ENCODE results near the gene DNER. TPM values are rescaled to one million over a fixed set of nuclear protein-coding genes. Genes with fewer than 3 reads are reported as not detected.

DNER gene
- polyA plus RNA-seq, 2 of the 4 experiments (the other 2 are of a cell fraction): 0.34 to 4.2 TPM

- no peak for FAIRE-seq
- no peak for DNase-seq (ENCODE audit: low read depth in 1 of 2, low spot score in 1 of 2)
- TF ChIP-seq, protein P1, sequence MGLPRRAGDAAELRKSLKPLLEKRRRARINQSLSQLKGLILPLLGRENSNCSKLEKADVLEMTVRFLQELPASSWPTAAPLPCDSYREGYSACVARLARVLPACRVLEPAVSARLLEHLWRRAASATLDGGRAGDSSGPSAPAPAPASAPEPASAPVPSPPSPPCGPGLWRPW (IDR thresholded peaks at IDR 0.05): no peak
- TF ChIP-seq SMC3 (IDR thresholded peaks at IDR 0.05): no peak
- no peak for TF ChIP-seq CHD4 (IDR thresholded peaks at IDR 0.05; ENCODE audit: borderline replicate concordance)
- TF ChIP-seq PHF8 (IDR thresholded peaks at IDR 0.05; ENCODE audit: borderline replicate concordance, low read depth): no peak
- ChIA-PET CTCF (interaction anchor here (0.6 kb wide), 1 partner anchor 602 kb away, joined by 3 read pairs; no protein-coding TSS in a partner anchor), POLR2A (no interaction called here)
- WGBS (ENCODE audit: missing lambda C conversion rate): 81% methylated on average over 7 of the region's 7 CpGs
- Histone ChIP-seq H3K27ac (no peak overlapping the region), H3K4me3 (no peak overlapping the region), H3K4me1 (no peaks in the 10 kb centered on the region), H3K9me3 (no peaks in the 10 kb centered on the region), H3K4me2 (no peak overlapping the region)
- ATAC-seq: no peak
Observed at GRCh38 chr2:229335330-229335729, 379.0 kb downstream of the DNER start.

- no peak for ATAC-seq
- FAIRE-seq: no peak
- Histone ChIP-seq H3K4me2 (no peak overlapping the region), H3K4me3 (no peak overlapping the region), H3K9me3 (no peaks in the 10 kb centered on the region), H3K27ac (no peak overlapping the region), H3K4me1 (no peaks in the 10 kb centered on the region)
- DNase-seq (ENCODE audit: low read depth in 1 of 2, low spot score in 1 of 2): no peak
- WGBS (ENCODE audit: missing lambda C conversion rate): 43% methylated on average over 5 of the region's 5 CpGs
- TF ChIP-seq NFE2L2 (conservative IDR thresholded peaks at IDR 0.05; ENCODE audit: low read length): no peak
- no peak for TF ChIP-seq RFX5 (IDR thresholded peaks at IDR 0.05)
- no peak for TF ChIP-seq HOXB13 (CRISPR knock-in tag; IDR thresholded peaks at IDR 0.05; ENCODE audit: low read depth)
- no peak for TF ChIP-seq MAX (IDR thresholded peaks at IDR 0.05)
- TF ChIP-seq CBX2 (IDR thresholded peaks at IDR 0.05; ENCODE audit: borderline replicate concordance, low read depth): no peak
- TF ChIP-seq HDAC2 (IDR thresholded peaks at IDR 0.05): no peak
- TF ChIP-seq, protein P2, sequence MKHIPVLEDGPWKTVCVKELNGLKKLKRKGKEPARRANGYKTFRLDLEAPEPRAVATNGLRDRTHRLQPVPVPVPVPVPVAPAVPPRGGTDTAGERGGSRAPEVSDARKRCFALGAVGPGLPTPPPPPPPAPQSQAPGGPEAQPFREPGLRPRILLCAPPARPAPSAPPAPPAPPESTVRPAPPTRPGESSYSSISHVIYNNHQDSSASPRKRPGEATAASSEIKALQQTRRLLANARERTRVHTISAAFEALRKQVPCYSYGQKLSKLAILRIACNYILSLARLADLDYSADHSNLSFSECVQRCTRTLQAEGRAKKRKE (CRISPR knock-in tag; IDR thresholded peaks at IDR 0.05; ENCODE audit: low read depth): no peak
- no peak for TF ChIP-seq ZC3H11A (IDR thresholded peaks at IDR 0.05)
- no peak for TF ChIP-seq HOXB5 (CRISPR knock-in tag; IDR thresholded peaks at IDR 0.05)
- TF ChIP-seq POLR2A (IDR thresholded peaks at IDR 0.05; ENCODE audit: low read length): no peak
- no peak for TF ChIP-seq HOXA7 (CRISPR knock-in tag; IDR thresholded peaks at IDR 0.05)
- TF ChIP-seq JUNB (IDR thresholded peaks at IDR 0.05): no peak
- no peak for TF ChIP-seq ZNF302 (CRISPR knock-in tag; IDR thresholded peaks at IDR 0.05)
- no peak for TF ChIP-seq ESRRA (IDR thresholded peaks at IDR 0.05; ENCODE audit: borderline replicate concordance, low read length)
- TF ChIP-seq, protein P1 (IDR thresholded peaks at IDR 0.05): no peak
- CTCF ChIA-PET: interaction anchor here (1.6 kb wide), 1 partner anchor 12 kb away, joined by 6 read pairs; no protein-coding TSS in a partner anchor
- POLR2A ChIA-PET: no interaction called here
Observed at GRCh38 chr2:229330952-229331351, 383.4 kb downstream of the DNER start.

DNA sequence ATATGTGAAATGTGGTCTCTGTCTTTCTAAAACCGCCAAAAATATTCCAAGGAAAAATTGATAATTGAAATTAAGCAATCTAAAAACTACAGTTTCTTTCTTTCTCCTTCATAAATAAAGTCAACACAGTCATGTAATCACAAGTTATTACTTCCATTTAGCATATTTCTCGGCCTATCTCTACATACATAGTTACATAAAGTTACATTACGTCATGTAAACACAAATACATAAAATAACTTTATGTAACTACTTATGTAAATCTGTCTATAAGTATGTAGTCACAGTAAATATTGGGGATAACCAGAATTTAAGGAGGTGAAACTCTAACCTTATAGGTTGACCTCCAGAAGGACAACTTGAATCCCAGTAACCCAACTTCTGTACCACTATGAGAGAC is 394.8 kb downstream of the DNER start:
- Histone ChIP-seq H3K9me3 (no peaks in the 10 kb centered on the region), H3K4me3 (no peak overlapping the region), H3K27ac (no peak overlapping the region), H3K4me2 (no peak overlapping the region), H3K4me1 (no peaks in the 10 kb centered on the region)
- ATAC-seq: no peak
- ChIA-PET POLR2A (no interaction called here), CTCF (interaction anchor here (1.3 to 1.5 kb wide), 2 partner anchors 20 to 268 kb away, joined by 3 read pairs; no protein-coding TSS in a partner anchor)
- WGBS (ENCODE audit: missing lambda C conversion rate): 55% methylated on average over 3 of the region's 3 CpGs
- no peak for DNase-seq (ENCODE audit: low read depth in 1 of 2, low spot score in 1 of 2)
- no peak for FAIRE-seq
- TF ChIP-seq JUNB (IDR thresholded peaks at IDR 0.05): no peak
- no peak for TF ChIP-seq NPAS2 (CRISPR knock-in tag; IDR thresholded peaks at IDR 0.05; ENCODE audit: borderline replicate concordance)
- TF ChIP-seq MAZ (IDR thresholded peaks at IDR 0.05; ENCODE audit: borderline replicate concordance, low read depth, low read length): no peak
- TF ChIP-seq KDM1A (IDR thresholded peaks at IDR 0.05; ENCODE audit: low read depth): no peak
- TF ChIP-seq HEYL (CRISPR knock-in tag; IDR thresholded peaks at IDR 0.05): no peak
- TF ChIP-seq ZSCAN20 (CRISPR knock-in tag; IDR thresholded peaks at IDR 0.05): no peak
- no peak for TF ChIP-seq ZFP36 (IDR thresholded peaks at IDR 0.05; ENCODE audit: borderline replicate concordance, partially characterized antibody)
- TF ChIP-seq HOXB5 (CRISPR knock-in tag; IDR thresholded peaks at IDR 0.05): no peak
- TF ChIP-seq FOSL2 (IDR thresholded peaks at IDR 0.05): no peak
- no peak for TF ChIP-seq FOSL2 (CRISPR knock-in tag; IDR thresholded peaks at IDR 0.05)
- TF ChIP-seq, protein P3, sequence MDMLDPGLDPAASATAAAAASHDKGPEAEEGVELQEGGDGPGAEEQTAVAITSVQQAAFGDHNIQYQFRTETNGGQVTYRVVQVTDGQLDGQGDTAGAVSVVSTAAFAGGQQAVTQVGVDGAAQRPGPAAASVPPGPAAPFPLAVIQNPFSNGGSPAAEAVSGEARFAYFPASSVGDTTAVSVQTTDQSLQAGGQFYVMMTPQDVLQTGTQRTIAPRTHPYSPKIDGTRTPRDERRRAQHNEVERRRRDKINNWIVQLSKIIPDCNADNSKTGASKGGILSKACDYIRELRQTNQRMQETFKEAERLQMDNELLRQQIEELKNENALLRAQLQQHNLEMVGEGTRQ (IDR thresholded peaks at IDR 0.05): no peak
- TF ChIP-seq HMGXB4 (CRISPR knock-in tag; IDR thresholded peaks at IDR 0.05; ENCODE audit: borderline replicate concordance): no peak
- TF ChIP-seq, protein P2 (CRISPR knock-in tag; IDR thresholded peaks at IDR 0.05; ENCODE audit: low read depth): no peak
- TF ChIP-seq CTCF (IDR thresholded peaks at IDR 0.05): no peak
